ENCODE measurements around the gene PDZK1IP1.

DNA sequence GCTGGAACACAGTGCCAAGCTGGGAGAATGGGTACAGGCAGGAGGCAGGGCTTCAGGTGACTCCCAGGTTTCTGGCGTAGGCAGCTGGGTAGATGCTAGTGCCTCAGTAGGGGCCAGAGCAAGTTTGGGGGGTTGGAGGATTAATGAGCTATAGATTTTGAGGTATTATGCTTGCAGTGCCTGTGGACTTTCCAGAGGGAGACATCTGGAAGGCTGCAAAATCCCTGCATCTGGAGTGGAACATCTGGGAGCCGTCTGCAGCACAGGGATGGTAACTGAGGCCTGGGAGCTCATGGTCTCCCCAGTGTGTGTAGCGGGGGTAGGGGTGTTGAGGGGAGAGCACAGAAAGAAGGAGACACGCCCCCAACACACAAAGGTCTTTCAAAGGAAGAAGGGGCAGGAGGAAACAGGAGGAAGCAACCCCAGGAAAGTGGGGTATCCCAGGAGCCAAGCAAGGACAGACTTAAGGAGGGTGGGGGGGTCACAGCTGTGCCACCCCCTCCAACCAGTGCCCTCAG lies 2.2 kb upstream of the PDZK1IP1 start:
- TF ChIP-seq, protein P1, sequence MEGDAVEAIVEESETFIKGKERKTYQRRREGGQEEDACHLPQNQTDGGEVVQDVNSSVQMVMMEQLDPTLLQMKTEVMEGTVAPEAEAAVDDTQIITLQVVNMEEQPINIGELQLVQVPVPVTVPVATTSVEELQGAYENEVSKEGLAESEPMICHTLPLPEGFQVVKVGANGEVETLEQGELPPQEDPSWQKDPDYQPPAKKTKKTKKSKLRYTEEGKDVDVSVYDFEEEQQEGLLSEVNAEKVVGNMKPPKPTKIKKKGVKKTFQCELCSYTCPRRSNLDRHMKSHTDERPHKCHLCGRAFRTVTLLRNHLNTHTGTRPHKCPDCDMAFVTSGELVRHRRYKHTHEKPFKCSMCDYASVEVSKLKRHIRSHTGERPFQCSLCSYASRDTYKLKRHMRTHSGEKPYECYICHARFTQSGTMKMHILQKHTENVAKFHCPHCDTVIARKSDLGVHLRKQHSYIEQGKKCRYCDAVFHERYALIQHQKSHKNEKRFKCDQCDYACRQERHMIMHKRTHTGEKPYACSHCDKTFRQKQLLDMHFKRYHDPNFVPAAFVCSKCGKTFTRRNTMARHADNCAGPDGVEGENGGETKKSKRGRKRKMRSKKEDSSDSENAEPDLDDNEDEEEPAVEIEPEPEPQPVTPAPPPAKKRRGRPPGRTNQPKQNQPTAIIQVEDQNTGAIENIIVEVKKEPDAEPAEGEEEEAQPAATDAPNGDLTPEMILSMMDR (IDR thresholded peaks at IDR 0.05): no peak
- TF ChIP-seq POLR2A (IDR thresholded peaks at IDR 0.05): no peak

All from lower leg skin (tissue), 3 donors.